ENCODE data around the gene IL23A. TPM values are rescaled to one million over a fixed set of nuclear protein-coding genes. Genes with fewer than 3 reads are reported as not detected.

IL23A gene
- total RNA-seq, 4 donors from 2014 or later: 0.67 to 1.1 TPM; not detected in 2

- intact Hi-C loops (cut with DNase I): no loop called here
- Histone ChIP-seq H3K4me3 (replicated peaks in 1 of 3) (no peak overlapping the region), H3K36me3 (no peaks in the 10 kb centered on the region), H3K4me1 (no peaks in the 10 kb centered on the region), H3K27me3 (no peaks in the 10 kb centered on the region), H3K27ac (no peak overlapping the region), H3K9me3 (no peaks in the 10 kb centered on the region)
- no peak for DNase-seq
- TF ChIP-seq, protein P1, sequence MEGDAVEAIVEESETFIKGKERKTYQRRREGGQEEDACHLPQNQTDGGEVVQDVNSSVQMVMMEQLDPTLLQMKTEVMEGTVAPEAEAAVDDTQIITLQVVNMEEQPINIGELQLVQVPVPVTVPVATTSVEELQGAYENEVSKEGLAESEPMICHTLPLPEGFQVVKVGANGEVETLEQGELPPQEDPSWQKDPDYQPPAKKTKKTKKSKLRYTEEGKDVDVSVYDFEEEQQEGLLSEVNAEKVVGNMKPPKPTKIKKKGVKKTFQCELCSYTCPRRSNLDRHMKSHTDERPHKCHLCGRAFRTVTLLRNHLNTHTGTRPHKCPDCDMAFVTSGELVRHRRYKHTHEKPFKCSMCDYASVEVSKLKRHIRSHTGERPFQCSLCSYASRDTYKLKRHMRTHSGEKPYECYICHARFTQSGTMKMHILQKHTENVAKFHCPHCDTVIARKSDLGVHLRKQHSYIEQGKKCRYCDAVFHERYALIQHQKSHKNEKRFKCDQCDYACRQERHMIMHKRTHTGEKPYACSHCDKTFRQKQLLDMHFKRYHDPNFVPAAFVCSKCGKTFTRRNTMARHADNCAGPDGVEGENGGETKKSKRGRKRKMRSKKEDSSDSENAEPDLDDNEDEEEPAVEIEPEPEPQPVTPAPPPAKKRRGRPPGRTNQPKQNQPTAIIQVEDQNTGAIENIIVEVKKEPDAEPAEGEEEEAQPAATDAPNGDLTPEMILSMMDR (IDR thresholded peaks at IDR 0.05): no peak
- TF ChIP-seq POLR2A (IDR thresholded peaks at IDR 0.05): no peak
- WGBS, 2 donors: 98% methylated on average over 1 of the region's 1 CpG
These were observed 34.8 kb downstream of the IL23A start for GRCh38 chr12:56373515-56373914.

DNA sequence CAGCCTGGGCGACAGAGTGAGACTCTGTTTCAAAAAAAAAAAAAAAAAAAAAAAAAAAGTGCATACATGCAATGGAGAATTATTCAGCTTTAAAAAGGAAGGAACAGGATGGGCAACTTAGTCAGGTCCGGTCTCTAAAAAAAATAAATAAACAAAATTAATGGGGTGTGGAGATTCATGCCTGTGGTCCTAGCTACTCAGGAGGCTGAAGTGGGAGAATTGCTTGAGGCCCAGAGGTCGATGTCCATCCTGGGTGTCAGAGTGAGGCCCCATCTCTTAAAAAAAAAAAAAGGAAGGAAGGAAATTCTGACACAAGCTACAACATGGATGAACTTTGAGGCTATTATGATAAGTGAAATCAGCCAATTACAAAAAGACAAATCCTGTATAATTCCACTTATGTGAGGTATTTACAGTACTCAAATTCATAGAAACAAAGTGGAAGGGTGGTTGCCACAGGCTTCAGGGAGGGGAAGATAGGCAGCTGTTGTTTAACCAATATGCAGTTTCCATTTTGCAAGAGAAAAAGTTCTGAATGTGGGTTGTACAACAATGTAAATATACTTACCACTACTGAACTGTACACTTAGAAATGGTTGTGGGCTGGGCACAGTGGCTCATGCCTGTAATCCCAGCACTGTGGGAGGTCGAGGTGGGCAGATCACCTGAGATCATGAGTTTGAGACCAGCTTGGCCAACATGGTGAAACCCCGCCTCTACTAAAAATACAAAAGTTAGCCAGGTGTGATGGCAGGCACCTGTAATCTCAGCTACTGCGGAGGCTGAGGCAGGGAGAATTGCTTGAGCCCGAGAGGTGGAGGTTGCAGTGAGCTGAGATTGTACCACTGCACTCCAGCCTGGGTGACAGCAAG, 36.3 kb downstream of the IL23A start:
- no peak for TF ChIP-seq POLR2A (IDR thresholded peaks at IDR 0.05)
- TF ChIP-seq, protein P1 (IDR thresholded peaks at IDR 0.05): no peak
- H3K36me3 ChIP-seq: no peaks in the 10 kb centered on the region
- H3K9me3 ChIP-seq: no peaks in the 10 kb centered on the region
- DNase-seq: no peak
- H3K4me3 ChIP-seq (replicated peaks in 1 of 3): no peak overlapping the region
- intact Hi-C loops (cut with DNase I): no loop called here
- H3K27me3 ChIP-seq: no peaks in the 10 kb centered on the region
- 70% methylated on average over 7 of the region's 7 CpGs for WGBS, 2 donors
- H3K27ac ChIP-seq: no peak overlapping the region
- H3K4me1 ChIP-seq: no peaks in the 10 kb centered on the region

- Histone ChIP-seq H3K9me3 (no peaks in the 10 kb centered on the region), H3K36me3 (no peaks in the 10 kb centered on the region), H3K27me3 (no peaks in the 10 kb centered on the region), H3K27ac (no peak overlapping the region), H3K4me1 (no peaks in the 10 kb centered on the region), H3K4me3 (replicated peaks in 1 of 3) (no peak overlapping the region)
- DNase-seq: no peak
- intact Hi-C loops (cut with DNase I): no loop called here
- 76 to 77% methylated on average over 11 of the region's 11 CpGs for WGBS, 2 donors
- TF ChIP-seq, protein P1 (IDR thresholded peaks at IDR 0.05): no peak
- no peak for TF ChIP-seq POLR2A (IDR thresholded peaks at IDR 0.05)
These were observed 37.1 kb downstream of the IL23A start for GRCh38 chr12:56375598-56376434.

- H3K4me3 ChIP-seq (replicated peaks in 1 of 3): no peak overlapping the region
- no peak for DNase-seq
- no peaks in the 10 kb centered on the region for H3K27me3 ChIP-seq
- intact Hi-C loops (cut with DNase I): no loop called here
- no peaks in the 10 kb centered on the region for H3K36me3 ChIP-seq
- H3K4me1 ChIP-seq: no peaks in the 10 kb centered on the region
- TF ChIP-seq, protein P1 (IDR thresholded peaks at IDR 0.05): no peak
- no peak for TF ChIP-seq POLR2A (IDR thresholded peaks at IDR 0.05)
- H3K27ac ChIP-seq: no peak overlapping the region
- H3K9me3 ChIP-seq: no peaks in the 10 kb centered on the region
- 67 to 80% methylated on average over 4 of the region's 4 CpGs for WGBS, 2 donors
These were observed 38.8 kb downstream of the IL23A start for GRCh38 chr12:56377310-56377988.

Data from thyroid gland (tissue), 4 donors.